HepG2 (cell line): ENCODE measurements around the gene ZBTB7C. TPM values are rescaled to one million over a fixed set of nuclear protein-coding genes. Genes with fewer than 3 reads are reported as not detected.

Experiments used
- ATAC-seq: fragments of 200-7000 bp; cut with Tn5 transposase; 3 replicates; pipeline ENCODE4 v1.9.1; 2020; ENCODE audit warnings: mild to moderate bottlenecking, moderate library complexity
- BruUV-seq: library from RNA; stranded (reverse); fragments of 400-500 nt; replicated peaks from 2 replicates; lab custom pipeline; 2021; lab: Mats Ljungman, UMichigan
- CTCF ChIA-PET: fragments of 300-600 bp; formaldehyde crosslinking; extraction: SDS; loops from one replicate; lab custom pipeline; 2021; ENCODE audit warnings: low total read pairs, inconsistent platforms, low intra/inter-chr PET ratio; lab: Yijun Ruan, JAX
- POLR2A ChIA-PET: fragments of 350-600 bp; sonication (Branson Sonifier 250); formaldehyde crosslinking; loops from one replicate; lab custom pipeline; 2020; ENCODE audit warnings: antibody characterized with exemption, inconsistent platforms; lab: Yijun Ruan, JAX
- DNase-seq: peaks from one replicate; pipeline ENCODE4 v3.0.0-alpha.2; 2015; ENCODE audit warnings: low spot score
- FAIRE-seq: peaks from 3 replicates; lab custom pipeline; 2011; peaks lifted over from hg19 to GRCh38; lab: Jason Lieb, UNC
- H2AFZ ChIP-seq: one replicate; pipeline ENCODE4 v1.6.1; 2011; ENCODE audit warnings: low read length, inconsistent platforms
- H3K27ac ChIP-seq: fragments of 300-600 bp; 3 replicates; pipeline ENCODE4 v1.8.0; 2011; ENCODE audit warnings: mixed run types, mild to moderate bottlenecking, mixed read lengths, low read length, inconsistent platforms; ENCODE audit not compliant: insufficient read depth; ENCODE audit errors: extremely low read length
- H3K27me3 ChIP-seq, 2 experiments: fragments of 200-600 bp in 1 of 2; 2 replicates in 1 of 2; 3 replicates in 1 of 2; pipeline versions ENCODE4 v1.6.0 to v1.8.0; 2011; ENCODE audit warnings: low read length in 2 of 2, mild to moderate bottlenecking in 2 of 2, moderate library complexity in 2 of 2, inconsistent platforms in 1 of 2; ENCODE audit not compliant: insufficient read depth in 2 of 2, control insufficient read depth in 1 of 2
- H3K36me3 ChIP-seq, 2 experiments: fragments of 200-600 bp in 1 of 2; replicated peaks in 1 of 2; 2 replicates in 1 of 2; 3 replicates in 1 of 2; pipeline versions ENCODE4 v1.5.1 to v1.8.0; 2011; ENCODE audit warnings: low read length in 2 of 2, inconsistent platforms in 1 of 2; ENCODE audit not compliant: insufficient read depth in 2 of 2, control insufficient read depth in 1 of 2
- H3K4me1 ChIP-seq: 2 replicates; pipeline ENCODE4 v1.5.1; 2012; ENCODE audit warnings: low read length, inconsistent platforms; ENCODE audit not compliant: insufficient read depth
- H3K4me2 ChIP-seq: 2 replicates; pipeline ENCODE4 v1.6.0; 2011; ENCODE audit warnings: low read depth, low read length, inconsistent platforms
- H3K4me3 ChIP-seq, 3 experiments: fragments of 200-600 bp in 1 of 3; sonication (generic), shearing (Covaris generic) in 1 of 3; replicated peaks in 1 of 3; 2 replicates each; pipeline ENCODE4 v1.5.1; 2011 to 2016; ENCODE audit warnings: low read length in 3 of 3, inconsistent platforms in 2 of 3, low read depth in 2 of 3, mild to moderate bottlenecking in 2 of 3, control low read depth in 1 of 3, mixed read lengths in 1 of 3; ENCODE audit not compliant: insufficient read depth in 1 of 3
- H3K79me2 ChIP-seq: one replicate; pipeline ENCODE4 v1.6.1; 2011; ENCODE audit warnings: low read length, inconsistent platforms; ENCODE audit not compliant: insufficient read depth
- H3K9ac ChIP-seq: 2 replicates; pipeline ENCODE4 v1.6.0; 2011; ENCODE audit warnings: mild to moderate bottlenecking, low read depth, low read length, inconsistent platforms; ENCODE audit not compliant: insufficient read depth
- H3K9me3 ChIP-seq: 2 replicates; pipeline ENCODE4 v1.5.1; 2012; ENCODE audit warnings: mild to moderate bottlenecking, low read length
- H4K20me1 ChIP-seq: 2 replicates; pipeline ENCODE4 v1.6.0; 2011; ENCODE audit warnings: inconsistent platforms, mild to moderate bottlenecking, low read length, moderate library complexity; ENCODE audit not compliant: insufficient read depth
- BORCS8-MEF2B ChIP-seq: sonication (generic); formaldehyde crosslinking; IDR thresholded peaks from 2 replicates; pipeline ENCODE4 v1.8.0; 2022; ENCODE audit warnings: mild to moderate bottlenecking, missing genetic modification reagents
- KDM6A ChIP-seq: IDR thresholded peaks from 2 replicates; pipeline ENCODE4 v1.6.1; 2016; ENCODE audit warnings: low read depth
- NFATC3 ChIP-seq: sonication (generic); formaldehyde crosslinking; IDR thresholded peaks from 2 replicates; pipeline ENCODE4 v1.5.1; 2020; ENCODE audit warnings: mild to moderate bottlenecking, missing genetic modification reagents
- SNAPC4 ChIP-seq: sonication (generic); formaldehyde crosslinking; IDR thresholded peaks from 2 replicates; pipeline ENCODE4 v1.4.0; 2020; ENCODE audit warnings: mild to moderate bottlenecking, missing genetic modification reagents
- ZNF24 ChIP-seq: fragments of 450-650 bp; IDR thresholded peaks from 2 replicates; pipeline ENCODE4 v1.6.1; 2017; ENCODE audit warnings: antibody characterized with exemption, mild to moderate bottlenecking
- ZNF260 ChIP-seq: sonication (generic); formaldehyde crosslinking; IDR thresholded peaks from 2 replicates; pipeline ENCODE4 v1.4.0; 2020; ENCODE audit warnings: missing genetic modification reagents, low read depth, mild to moderate bottlenecking, borderline replicate concordance
- ZNF790 ChIP-seq: sonication (generic); formaldehyde crosslinking; IDR thresholded peaks from 2 replicates; pipeline ENCODE4 v1.8.0; 2022; ENCODE audit warnings: missing genetic modification reagents, mild to moderate bottlenecking, borderline replicate concordance
- ZNF850 ChIP-seq: sonication (generic); formaldehyde crosslinking; conservative IDR thresholded peaks from 2 replicates; pipeline ENCODE4 v1.9.0; 2021; ENCODE audit warnings: mild to moderate bottlenecking, missing genetic modification reagents
- WGBS: methylation state at CpG from one replicate; pipeline ENCODE4 v1.1.6; 2017; ENCODE audit warnings: low lambda C conversion rate; 5-methylcytosine and 5-hydroxymethylcytosine counted together
- in situ Hi-C: cut with HindIII; loops from 2 replicates; pipeline ENCODE4 v1.10.0; 2017; ENCODE audit warnings: low pct_unique_long_range_greater_than_20kb; ENCODE audit not compliant: extremely low pct_ligation_motif_present
- intact Hi-C: fragments of 100-400 bp; cut with micrococcal nuclease; formaldehyde crosslinking; loops from one replicate; pipeline ENCODE4 v1.10.0; 2022; ENCODE audit not compliant: unreplicated experiment
- polyA plus RNA-seq, 8 experiments: library from polyadenylated mRNA; depleted of rRNA in 3 of 8; stranded (reverse) in 7 of 8; unstranded in 1 of 8; fragments of >200 nt; fragmentation: Illumina TruSeq in 4 of 8; extraction: Trizol in 4 of 8; gene quantifications; 2 replicates each; pipeline versions ENCODE4 v1.2.1 to v1.2.3, GENCODE V29; 2011 to 2016; ENCODE audit warnings: low read depth in 4 of 8, missing spikeins in 1 of 8, mixed read lengths in 1 of 8; ENCODE audit not compliant: insufficient read depth in 1 of 8
- total RNA-seq, 5 experiments: library from RNA; depleted of rRNA; stranded (reverse); fragments of >200 nt; fragmentation: Illumina TruSeq; extraction: Trizol; gene quantifications; 2 replicates each; pipeline ENCODE4 v1.2.3, GENCODE V29; 2016; ENCODE audit warnings: low read depth in 1 of 5

Gene ZBTB7C
- total and polyA plus RNA-seq, 2 of the 13 experiments (the other 11 are each of a cell fraction or from before 2014, with no cell fraction given), result 0.01 to 0.04 TPM

GRCh38 chr18:48417985-48418384 is 8.8 kb upstream of the ZBTB7C start:
- 3% methylated on average over 4 of the region's 4 CpGs for WGBS
- ATAC-seq (no peak), DNase-seq (no peak)
- H3K79me2 ChIP-seq, result no peaks in the 10 kb centered on the region
- in situ Hi-C loops (no loop called here), intact Hi-C loops (no loop called here)
- POLR2A ChIA-PET, result no interaction called here
- H3K27ac ChIP-seq, result no peak overlapping the region
- H3K4me3 ChIP-seq, result no peak overlapping the region
- no peak overlapping the region for H2AFZ ChIP-seq
- no TSS peak for BruUV-seq
- no peak overlapping the region for H3K9ac ChIP-seq
- no peak for TF ChIP-seq KDM6A
- TF ChIP-seq NFATC3 (CRISPR knock-in tag), result no peak
- no peak for TF ChIP-seq SNAPC4
- no peak for TF ChIP-seq ZNF850 (CRISPR knock-in tag)
- no peak for TF ChIP-seq ZNF260 (CRISPR knock-in tag)
- no peak for TF ChIP-seq BORCS8-MEF2B (CRISPR knock-in tag)
- TF ChIP-seq ZNF790, result no peak
- TF ChIP-seq ZNF24, result no peak
- TF ChIP-seq, all 625 proteins: peak for 0
- no peaks in the 10 kb centered on the region for H3K9me3 ChIP-seq
- H3K27me3 ChIP-seq, result peaks cover 1 to 17% of the 10 kb centered on the region in 2 experiments; a peak in 3 of 5 replicates
- no peaks in the 10 kb centered on the region for H4K20me1 ChIP-seq
- H3K4me1 ChIP-seq, result 0 out of 2 replicates have a peak, but pooled peaks cover 1% of the 10 kb centered on the region
- no peak overlapping the region for H3K4me2 ChIP-seq
- no peak for FAIRE-seq
- CTCF ChIA-PET, result no interaction called here
- H3K36me3 ChIP-seq, result no peaks in the 10 kb centered on the region
